Activated CD4-positive, alpha-beta T cell treated with anti-CD3 and anti-CD28 coated beads for 48 hours (primary cell): Measurements from ENCODE around the gene HP1BP3.

Experiments
- DNase-seq: peaks from one replicate; pipeline ENCODE4 v3.0.0-alpha.2; 2020

HP1BP3 gene

GRCh38 chr1:20767271-20767670 is 19.8 kb downstream of the HP1BP3 start:
- DNase-seq: no peak

DNA sequence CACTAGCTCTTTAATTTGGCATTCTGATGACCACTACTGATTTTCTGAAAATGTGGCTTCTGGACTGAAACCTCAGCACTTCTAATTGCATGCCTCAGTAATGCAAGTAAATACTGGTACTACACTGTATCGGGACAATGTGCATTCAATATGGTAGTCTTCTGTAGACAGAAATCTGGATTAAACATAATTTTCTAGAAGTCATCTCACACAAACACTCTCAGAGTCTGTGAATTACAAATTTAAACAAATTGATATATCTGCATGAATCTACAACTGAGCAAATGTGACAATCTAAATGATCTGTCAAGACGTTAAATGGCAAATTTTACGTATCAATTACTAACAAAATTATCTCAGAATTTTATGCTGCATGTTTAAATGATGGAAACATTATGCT is 23.7 kb downstream of the HP1BP3 start:
- no peak for DNase-seq

DNA sequence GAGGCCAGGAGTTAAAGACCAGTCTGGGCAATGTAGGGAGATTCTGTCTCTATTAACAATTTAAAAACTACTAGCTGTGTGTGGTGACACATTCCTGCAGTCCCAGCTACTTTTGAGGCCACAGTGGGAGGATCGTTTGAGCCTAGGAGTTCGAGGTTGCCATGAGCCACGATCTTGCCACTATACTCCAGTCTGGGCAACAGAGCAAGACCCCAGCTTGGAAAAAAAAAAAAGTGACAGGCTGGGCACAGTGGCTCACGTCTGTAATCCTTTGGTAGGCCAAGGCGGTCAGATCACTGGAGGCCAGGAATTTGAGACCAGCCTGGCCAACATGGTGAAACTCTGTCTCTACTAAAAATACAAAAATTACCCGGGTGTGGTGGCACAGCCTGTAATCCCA is 26.8 kb downstream of the HP1BP3 start:
- no peak for DNase-seq

- DNase-seq: no peak
These were observed 33.5 kb downstream of the HP1BP3 start for GRCh38 chr1:20753589-20753988.

- DNase-seq: no peak
These were observed 35.6 kb downstream of the HP1BP3 start for GRCh38 chr1:20751462-20751990.

DNA sequence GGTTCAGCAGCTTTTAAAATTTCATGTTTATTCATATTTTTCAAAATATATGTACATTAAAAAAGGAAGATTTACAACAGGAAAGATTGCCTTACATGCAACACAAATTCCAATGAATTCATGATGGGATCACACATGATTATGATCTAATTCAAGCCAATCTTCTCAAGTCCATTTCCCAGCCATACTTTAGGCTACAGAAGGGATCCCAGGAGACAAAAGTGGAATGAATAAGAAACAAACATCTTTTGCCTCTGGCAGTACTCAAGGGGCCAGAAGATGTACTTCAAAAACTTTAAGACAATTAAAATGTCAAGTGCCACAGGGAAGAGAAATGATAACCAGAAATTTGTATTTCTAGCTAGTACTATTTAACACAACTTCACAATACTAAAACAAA is 44.4 kb downstream of the HP1BP3 start:
- DNase-seq: no peak

DNA sequence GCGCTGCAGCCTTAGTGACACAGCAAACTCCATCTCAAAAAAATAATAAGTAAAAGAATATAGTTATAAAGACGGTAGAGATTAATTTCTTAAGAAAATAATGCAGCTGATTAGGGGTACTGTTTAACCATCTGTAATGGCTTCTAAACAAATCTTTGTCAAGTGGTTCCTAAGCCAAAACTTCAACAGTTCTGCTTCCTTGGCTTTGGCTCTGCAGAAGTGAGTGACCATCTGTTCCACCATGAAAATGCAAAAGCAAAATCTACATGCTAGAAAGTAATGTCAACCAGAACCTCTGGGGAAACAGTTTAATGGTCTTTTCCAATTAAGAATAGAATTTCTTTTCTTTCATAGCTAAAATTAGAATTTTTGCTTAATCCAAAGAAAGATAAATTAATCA is 46.3 kb downstream of the HP1BP3 start:
- no peak for DNase-seq

DNA sequence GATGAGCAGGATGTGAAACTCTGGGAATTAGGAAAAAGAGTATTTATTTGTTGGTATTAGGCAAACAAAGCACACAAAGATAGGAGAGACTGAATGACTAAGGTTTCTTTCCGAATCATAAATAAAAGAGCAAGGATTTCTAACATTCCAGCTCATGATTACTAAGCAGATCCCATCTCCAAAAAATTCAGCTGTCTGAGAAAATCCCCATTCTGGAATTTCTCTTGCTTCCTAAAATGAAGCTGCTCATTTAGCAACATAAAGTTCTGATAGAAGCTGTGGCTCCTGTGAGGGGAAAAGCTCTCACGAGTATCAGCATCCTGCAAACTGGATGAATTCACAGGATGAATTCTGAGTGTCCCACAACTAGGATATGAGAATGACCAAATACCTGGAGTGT is 47.9 kb downstream of the HP1BP3 start:
- DNase-seq: no peak

GRCh38 chr1:20735581-20736111 is 51.5 kb downstream of the HP1BP3 start:
- DNase-seq: no peak

DNA sequence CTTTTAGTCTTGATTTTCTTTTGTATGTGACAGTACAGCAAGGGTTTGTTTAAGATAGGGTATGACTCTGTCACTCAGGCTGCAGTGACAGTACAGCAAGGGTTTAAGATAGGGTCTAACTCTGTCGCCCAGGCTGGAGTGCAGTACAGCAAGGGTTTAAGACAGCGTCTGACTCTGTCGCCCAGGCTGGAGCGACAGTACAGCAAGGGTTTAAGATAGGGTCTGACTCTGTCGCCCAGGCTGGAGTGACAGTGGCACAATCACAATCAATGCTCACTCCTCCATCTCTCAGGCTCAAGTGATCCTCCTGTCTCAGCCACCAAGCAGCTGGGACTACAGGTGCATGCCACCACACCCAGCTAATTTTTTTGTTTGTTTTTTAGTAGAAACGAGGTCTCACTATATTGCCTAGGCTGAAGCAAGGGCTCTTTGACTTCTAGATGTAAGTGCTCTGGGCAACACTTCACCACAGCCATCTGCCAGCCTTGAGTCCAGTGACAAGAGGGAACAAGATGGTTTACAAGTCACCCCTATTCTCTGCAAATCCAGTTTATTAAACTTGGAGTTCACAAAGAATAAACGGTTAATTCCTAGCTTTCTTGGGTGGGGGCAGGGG is 53.6 kb downstream of the HP1BP3 start:
- DNase-seq: no peak

GRCh38 chr1:20732588-20733359 is 54.3 kb downstream of the HP1BP3 start, which contains the start of gene SH2D5:
Gene SH2D5 (minus strand): TSS chr1:20732703. CDS start chr1:20728044, 4,659 bp downstream.
- DNase-seq: peak; percentile 85

- peak; percentile 63 for DNase-seq
These were observed 55.0 kb downstream of the HP1BP3 start for GRCh38 chr1:20732071-20732587.

- DNase-seq: peak; percentile 18
These were observed 55.8 kb downstream of the HP1BP3 start for GRCh38 chr1:20731057-20731991.

GRCh38 chr1:20730690-20731056 is 56.4 kb downstream of the HP1BP3 start:
- DNase-seq: no peak

DNA sequence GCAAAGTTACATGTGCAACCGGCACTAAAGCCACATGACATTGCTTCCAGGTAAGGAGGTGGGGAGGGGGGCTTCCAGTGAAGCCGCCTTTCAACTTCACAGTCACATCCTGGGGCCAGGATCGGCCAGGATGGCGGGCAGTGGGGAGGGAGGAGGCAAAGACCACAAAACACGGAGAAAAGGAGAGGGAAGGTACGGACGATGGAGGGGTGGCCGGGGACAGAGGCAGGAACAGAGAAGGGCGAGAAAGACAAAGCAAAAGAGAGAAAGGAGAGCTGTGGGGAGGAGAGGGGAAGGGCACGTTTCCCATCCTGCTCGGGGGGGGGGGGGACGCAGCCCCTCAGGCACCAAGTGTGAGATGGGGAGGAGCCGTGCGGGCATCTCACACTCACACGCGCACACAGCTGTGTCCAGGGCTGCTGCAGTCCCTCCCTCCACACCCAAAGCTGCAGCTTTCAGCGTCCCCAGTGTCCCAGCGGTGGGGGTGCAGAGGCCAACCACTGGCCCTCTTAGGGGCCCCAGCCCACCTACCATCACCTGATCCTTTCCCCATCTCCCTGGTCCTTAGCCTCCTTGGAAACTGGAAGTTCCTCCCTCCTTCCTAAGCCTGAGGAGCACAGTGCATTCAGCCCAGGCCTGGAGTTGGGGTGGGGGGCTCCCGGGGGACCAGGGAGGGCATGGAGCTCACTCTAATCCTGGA is 57.0 kb downstream of the HP1BP3 start:
- DNase-seq: no peak

DNA sequence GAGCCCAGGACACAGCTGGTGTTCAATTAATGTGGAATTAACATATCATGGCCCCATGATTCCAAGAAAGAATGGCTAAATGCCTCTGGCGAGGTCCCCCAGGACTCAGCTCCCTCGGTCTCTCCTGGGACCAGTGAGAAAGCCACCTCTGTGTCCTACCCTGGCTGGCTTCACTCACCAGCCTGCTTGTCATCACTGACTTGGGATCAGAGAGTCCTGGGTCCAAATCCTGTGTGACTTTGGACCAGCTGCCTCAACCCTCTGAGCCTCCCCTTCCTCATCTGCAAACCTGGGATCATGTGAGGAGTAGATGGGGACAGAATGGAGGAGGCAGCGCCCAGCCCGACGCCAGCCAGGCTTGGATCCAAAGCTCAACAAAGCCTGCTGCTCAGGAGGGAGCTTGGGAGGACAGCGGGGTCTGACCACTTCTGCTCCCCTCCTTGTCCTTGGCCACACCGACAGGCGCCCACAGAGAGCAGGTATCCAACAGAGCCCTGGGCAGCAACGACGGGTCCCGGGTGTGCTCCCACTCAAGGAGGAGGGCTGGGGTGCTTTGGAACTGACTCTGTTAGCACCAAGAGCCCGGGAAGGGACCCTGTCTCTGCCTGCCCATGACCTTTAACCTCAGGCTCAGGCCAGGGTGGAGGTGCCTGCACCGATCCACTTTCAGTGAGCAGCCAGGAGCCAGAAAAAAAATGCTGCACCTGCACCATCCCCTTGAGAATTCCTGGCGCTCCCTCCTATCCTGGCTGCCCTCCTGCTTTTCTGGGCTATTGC is 57.8 kb downstream of the HP1BP3 start:
- no peak for DNase-seq

GRCh38 chr1:20728371-20729154 is 58.5 kb downstream of the HP1BP3 start:
- DNase-seq: no peak

DNA sequence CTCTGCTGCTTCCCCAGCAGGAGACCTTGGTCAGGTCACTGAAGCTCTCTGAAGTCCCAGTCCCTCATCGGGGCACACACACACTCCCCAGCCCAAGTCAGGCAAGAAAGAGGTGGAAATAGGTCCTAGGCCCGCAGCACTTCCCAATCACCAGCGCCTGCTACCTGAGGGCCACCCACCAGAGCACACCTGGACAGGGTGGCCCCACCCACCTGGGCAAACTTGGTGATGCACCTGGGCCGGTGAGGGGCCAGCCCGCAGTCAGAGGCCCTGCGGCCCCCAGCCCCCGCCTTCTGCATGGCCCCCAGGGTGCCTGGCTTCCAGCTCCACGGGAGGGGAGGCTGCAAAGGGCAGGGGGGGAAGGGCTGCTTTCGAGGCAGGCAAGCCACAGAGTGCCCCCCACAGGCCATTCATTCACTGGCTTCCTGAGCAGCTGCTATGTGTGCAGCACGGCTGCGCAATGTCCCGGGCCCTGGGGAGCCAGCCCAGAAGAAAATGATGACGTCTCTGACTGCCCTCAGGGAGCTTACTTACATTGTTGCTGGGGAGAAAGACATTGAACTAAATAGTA is 59.3 kb downstream of the HP1BP3 start:
- DNase-seq: no peak

GRCh38 chr1:20726932-20727745 is 60.0 kb downstream of the HP1BP3 start:
- DNase-seq: no peak
